CD4-positive, alpha-beta T cell treated with Interleukin-17A for 4 hours (primary cell): ENCODE data around the gene MYBPH.

Source experiments
- DNase-seq: peaks from one replicate; pipeline ENCODE4 v3.0.0-alpha.2; 2020; ENCODE audit warnings: mixed read lengths

Gene MYBPH

DNA sequence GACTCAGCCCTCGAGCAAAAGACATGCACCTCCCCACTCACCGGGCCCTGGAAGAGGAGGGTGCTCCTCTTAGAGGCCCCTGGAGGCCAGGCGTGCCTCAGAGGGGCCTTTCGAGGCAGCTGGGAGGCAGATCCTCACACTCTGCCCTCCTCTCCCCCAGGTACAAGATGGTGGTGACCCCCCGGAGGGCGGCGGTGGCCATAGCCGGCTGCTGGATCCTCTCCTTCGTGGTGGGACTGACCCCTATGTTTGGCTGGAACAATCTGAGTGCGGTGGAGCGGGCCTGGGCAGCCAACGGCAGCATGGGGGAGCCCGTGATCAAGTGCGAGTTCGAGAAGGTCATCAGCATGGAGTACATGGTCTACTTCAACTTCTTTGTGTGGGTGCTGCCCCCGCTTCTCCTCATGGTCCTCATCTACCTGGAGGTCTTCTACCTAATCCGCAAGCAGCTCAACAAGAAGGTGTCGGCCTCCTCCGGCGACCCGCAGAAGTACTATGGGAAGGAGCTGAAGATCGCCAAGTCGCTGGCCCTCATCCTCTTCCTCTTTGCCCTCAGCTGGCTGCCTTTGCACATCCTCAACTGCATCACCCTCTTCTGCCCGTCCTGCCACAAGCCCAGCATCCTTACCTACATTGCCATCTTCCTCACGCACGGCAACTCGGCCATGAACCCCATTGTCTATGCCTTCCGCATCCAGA is 10.4 kb downstream of the MYBPH start:
- no peak for DNase-seq

DNA sequence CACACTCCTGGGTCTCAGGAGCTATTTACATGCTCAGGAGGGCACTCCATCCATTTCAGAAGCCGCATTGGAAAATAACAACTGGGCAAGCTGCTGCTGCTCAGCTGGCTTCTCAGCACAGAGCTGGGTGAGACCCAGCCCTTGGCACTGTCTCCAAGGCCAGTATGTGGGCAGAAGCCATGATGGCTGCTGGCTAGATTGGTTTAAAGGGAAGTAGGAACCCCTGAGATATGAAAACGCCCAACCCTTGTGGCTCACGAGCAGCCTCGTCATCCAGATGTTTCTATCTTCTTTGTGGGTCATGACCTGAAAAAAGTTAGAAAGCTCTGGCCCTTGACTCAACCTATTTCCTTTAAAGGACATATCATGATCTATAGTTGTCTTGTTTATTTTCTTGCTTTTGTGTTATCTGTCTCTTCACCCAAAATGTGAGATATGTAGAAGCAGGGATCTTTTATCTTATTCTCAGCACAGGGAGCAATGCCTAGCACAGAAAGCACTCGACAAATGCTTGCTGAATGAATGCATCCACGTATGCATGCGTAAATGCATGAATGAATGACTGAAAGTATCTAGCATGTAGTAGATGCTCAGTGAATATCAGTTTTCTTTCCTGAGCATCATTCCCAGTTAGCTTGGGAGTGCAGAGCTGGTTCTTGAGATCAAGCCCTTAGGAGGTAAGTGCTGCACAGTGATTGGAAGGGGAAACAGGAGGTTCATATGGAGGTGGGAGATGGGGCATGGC is 11.6 kb downstream of the MYBPH start:
- no peak for DNase-seq

DNA sequence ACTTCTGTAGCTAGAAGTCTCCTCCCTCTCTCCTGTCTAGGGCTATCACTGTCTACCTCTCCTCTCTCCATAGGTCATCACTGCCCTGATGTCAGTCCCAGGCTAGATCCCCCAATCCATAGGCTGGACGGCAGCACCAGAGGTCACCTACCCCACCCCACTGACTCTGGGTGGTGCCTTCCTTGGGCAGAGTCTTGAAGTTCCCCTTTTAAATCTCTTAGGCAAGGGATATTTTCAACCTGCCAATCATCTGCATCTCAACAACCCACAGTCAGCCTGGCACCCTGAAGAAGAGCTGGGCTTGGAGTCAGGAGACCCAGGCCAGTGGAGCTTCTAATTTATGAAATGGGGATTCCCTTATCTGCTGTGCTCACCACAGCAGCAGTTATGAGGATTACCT is 13.2 kb downstream of the MYBPH start:
- DNase-seq = no peak

DNA sequence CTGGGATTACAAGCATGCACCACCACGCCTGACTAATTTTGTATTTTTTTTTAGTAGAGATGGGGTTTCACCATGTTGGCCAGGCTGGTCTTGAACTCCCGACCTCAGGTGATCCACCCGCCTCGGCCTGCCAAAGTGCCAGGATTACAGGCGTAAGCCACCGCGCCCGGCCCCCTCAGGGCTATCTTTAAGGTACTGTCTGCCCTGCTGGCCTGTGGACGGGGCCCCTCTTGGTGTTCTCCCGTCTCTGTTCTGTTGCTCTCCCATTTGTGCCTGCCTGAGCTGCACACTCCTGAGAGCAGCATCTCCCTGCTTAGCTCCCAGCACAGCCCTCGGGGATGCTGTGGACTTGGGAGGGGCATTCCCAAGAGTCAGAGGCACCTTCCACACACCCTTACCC is 13.9 kb downstream of the MYBPH start:
- DNase-seq = no peak

DNA sequence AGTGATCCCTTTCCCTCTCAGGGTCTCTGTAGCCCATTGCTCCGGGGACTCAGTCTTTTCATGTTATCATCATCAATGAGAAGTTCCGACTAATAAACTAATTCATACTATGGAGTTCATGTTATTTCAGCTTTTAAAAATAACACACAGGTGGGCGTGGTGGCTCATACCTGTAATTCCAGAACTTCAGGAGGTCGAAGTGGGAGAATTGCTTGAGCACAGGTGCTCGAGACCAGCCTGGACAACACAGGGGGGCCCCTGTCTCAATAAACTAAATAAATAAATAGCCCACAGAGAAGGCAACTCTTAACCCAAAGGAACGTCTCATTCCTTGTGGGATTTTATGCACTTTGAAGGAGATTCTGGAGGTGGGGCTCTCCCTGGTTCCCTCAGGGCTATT is 14.5 kb downstream of the MYBPH start:
- DNase-seq = no peak

DNA sequence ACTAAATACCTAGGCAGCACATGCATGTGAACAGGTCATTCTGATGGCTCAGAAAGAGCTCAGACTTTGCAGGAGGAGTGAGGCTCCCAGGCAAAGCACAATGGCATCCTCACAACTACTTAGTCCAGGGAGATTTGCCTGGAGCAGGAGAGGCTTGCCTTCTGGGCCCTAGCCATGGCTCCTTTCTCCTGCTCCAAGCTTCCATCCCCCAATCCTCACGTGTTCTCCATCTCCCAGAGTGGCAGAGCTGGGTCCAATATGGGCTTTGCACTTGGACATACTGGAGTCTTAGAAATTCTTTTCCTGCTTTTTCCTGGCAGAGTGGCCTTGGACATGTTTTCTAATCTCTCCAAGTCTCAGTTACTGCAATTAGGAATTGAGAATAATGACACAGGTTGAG is 15.8 kb downstream of the MYBPH start:
- no peak for DNase-seq

DNA sequence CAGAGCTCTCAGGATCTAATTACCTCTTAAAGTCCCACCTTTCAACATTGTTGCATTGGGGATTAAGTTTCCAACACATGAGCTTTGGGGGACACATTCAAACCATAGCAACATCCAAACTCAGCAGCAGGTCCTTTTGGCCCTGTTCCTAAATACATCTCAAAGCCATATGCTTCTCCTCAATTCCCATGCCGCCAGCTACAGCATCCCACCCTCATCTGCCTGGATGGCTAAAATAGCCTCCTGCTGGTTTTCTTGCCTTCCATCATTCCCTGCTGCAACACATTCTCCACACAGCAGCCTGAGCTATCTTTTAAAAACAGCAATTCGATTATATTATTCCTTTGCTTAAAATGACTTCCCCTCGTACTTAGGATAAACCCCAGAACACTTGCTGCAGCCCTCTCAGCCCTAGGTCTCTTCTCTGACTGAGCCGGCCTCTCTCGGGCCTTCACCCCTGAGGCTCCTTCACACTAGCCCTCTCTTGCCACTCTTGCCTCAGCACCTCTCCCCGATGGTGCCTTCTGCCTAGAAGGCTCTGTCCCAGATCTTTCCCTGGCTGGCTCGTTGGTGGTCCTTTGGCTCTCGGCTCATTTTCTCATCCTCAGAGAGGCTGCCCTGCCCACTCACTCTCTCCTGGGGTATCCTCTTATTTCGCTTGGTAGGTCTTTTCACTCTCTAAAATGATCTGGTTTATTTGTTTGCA is 16.5 kb downstream of the MYBPH start:
- no peak for DNase-seq

DNA sequence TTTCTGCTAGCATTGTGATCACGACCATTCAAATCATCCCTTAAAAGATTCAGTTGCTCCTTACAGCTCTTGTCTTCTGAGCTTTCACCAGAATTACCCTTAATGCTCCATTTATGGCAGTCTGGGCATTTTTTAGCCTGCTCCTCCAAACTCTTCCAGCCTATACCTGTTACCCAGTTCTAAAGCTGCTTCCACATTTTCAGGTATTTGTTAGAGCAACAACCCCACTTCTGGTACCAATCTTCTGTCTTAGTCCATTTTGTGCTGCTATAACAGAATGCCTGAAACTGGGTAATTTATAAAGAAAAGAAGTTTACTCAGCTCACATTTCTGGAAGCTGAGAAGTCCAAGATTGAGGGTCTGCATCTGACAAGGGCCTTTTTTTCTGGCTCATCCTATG is 17.2 kb downstream of the MYBPH start:
- DNase-seq = no peak

DNA sequence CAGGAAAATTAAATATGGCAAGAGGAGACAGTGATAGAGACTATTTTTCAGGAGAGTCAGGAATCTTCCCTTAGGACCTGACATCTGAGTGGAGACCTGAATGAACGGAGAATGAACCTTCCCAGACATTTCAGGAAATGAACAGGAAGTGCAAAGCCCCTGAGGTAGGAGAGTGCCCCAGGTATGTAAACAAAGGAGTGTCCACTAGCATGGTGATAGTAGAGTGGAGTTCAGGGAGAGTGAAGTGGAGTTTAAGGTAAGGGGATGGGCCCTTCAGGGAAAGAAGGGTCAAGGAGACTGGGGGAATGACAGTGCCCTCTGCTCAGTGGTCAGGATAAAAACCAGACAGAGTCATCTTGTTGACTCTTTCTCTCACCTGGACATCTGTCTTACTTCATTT is 19.3 kb downstream of the MYBPH start:
- DNase-seq = no peak

DNA sequence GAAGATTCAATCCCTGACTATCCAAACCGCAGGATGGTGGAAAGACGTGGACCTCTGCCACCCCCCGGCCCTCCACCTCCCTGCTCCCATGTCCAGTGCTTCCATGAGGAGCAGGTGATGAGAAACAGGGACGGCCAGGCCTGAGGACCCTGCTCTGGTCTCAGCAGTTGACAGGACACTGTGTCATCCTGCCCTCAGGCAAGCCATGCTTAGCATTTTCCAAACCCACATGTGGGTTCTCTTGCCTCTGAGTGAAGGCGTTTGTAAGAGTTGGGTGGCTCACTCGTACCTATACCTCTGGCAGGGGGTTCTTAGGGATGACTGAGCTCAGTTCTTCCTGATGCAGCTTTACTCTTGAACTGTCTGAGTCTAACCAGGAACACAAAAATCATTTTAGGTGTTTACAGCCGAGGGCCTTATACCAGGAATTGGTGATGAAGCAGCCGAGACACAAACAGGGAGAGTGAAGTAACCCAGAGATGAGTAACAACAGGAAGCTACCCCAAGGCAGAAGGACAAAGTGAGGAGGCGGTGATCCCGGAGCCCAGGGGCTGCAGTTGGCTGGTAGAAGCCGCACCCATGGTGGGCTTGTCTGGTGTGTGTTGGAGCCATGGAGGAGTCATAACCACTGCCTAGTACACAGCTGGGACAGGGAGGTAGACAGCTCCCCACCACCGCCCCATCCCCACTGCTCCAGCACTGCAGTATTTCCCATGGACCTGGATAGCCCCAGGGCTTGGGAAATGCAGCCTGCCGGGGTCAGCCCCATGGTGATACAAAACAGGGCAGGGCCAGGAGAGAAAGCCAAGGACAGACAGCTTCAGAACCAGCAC is 21.4 kb downstream of the MYBPH start:
- no peak for DNase-seq

DNA sequence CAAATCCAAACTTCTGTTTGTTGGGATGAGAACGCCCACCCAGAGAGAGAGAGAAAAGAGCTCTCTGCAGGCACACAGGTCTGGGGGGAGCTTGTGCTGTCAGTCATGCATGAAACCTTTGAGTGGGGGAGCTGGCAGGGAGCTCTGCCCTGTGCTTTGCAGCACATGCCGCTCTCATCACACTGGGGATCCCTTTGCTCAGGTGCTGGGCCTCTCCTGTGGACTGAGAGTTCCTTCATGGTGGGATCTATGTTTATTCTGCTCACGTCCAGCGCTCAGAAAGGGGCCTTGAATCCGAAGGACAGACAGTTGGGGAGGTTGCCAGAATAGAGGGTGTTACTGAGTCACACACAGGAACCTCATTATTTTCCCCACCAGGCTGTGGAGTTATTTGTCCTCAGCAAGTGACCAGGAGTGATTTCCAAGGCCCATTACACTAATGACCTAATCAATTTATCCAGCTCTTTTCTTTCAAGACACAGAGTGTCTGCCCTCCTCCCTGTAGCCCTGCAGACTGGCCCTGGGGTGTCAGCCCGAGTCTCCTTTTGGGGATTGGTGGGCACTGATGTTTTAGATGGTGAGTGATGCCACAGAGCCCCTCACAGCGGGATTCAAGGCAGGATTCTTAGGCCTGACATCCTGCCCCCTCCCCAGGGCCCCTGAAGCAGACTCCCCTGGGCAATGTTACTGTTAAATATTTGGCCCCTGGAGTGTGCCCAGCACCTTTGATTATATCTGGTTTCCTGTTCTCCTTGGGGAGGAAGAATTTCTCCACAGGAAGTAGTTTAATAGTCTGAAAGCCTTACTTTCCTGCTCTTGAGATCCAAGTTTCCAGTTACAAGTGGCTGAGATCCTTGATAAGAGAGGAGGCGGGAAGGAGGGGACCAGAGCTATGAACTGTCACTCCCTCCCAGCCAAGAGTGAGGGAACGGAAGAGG is 22.3 kb downstream of the MYBPH start:
- DNase-seq = no peak

DNA sequence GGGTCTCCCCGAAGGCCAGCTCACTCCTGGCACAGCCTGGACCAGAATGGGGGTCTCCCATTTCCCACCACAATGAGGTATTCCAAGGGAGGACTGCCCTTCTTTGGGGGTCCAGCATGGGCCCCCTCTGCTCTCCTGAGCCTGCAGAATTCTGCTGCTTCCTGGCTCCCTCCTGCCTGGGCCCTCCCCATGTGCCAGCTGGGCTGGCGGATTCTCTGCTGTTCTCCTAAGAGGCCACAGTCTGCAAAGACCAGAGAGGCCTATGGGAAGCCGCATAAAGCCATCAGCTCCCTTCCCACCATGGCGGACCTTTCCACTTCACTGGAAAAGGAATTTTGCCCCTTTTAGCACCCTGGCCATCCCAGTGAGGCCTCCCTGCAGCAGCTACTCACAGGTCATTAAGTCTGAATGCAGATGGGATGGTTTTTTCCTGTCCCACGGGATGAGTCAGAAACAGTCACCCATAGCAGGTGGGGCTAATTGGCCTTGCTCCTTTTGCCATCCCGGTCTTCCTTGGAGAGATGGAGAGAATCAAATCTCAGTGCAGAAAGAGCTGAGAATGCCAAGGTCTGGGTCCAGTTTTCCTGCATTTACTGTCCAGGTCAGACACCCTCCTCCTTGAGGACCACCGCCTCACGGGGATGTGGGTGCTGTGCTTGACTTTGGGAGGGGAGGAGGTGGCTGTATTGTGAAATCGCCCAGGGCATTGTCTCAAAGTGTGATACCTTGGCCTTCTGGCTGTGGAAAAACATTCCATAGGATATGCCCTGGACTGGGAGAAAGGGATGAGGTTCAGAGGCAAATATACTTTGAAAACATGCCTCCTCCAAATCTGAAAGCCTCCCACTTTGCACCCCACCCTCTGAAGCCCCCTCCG is 23.2 kb downstream of the MYBPH start:
- DNase-seq = no peak

DNA sequence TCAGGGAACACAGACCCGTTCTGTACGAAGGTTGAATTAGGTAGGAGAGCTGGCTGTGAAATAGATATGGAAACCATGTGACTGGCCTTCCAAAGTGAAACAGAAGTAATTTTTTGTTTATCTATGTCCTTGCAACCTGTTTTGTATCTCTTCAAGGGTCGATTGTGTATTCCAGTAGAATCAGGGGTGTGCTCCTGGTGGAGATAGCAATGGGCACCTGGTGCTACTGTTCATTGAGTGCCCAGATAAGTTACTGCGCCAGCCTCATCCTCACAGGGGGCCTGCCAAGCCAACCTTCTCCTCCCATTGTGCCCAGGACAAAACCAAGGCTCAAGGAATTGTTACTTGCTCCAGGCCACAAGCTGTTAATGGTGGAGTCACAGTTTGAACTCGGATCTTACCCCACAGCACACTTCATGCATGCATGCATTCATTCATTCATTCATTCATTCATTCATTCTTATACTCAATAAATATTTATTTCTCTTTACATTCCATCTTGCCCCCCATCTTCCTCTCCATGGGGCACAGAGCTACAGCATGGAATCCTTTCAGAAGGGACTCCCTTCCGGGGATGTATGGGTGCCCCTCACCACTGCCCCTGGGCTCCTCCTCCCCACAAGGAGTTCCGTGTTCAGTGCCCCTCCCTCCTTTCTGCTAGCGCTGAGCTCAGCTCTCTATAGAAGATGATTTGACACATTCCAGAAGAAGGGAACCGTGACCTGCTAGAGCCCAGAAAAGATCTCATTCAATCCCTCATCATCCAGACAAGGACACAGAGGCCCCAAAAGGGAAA is 24.1 kb downstream of the MYBPH start:
- no peak for DNase-seq

DNA sequence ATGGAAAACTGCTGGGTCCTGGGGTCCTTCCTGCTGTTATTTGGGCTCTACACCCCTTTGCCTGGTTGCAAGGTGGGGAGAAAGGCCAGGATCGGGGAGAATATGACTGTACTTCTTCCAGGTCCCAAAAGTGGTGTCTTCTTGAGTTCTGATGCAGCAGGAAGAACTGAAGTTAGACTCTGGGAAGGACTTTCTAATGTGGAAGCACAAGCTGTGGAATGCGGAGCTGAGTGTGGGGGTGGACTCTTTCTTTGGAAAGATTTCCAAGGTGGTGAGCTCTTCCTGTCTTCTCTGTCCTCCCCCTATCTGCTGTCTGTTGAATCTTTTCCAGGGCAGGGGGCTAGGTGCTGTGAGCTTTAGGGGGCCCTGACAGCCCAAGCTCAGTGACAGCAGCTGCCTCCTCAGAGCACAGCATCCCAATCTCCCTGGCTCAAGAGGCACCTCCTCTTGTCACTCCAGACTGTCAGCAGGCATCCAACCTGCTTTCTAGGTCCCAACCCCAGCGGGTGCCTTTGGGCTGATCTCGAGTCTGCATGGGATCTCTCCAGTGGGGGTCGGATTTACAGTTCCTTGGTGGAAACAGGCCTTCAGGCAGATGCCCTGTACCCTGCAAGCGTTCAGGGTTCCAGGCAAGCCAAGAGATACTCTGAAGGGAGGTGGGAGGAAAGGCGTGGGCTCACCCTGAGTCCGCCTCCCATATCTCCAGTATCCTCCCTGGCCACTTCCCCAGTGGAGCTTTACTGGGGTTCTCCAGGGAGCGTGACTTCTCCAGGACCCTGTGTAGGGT is 24.9 kb downstream of the MYBPH start:
- DNase-seq = no peak

DNA sequence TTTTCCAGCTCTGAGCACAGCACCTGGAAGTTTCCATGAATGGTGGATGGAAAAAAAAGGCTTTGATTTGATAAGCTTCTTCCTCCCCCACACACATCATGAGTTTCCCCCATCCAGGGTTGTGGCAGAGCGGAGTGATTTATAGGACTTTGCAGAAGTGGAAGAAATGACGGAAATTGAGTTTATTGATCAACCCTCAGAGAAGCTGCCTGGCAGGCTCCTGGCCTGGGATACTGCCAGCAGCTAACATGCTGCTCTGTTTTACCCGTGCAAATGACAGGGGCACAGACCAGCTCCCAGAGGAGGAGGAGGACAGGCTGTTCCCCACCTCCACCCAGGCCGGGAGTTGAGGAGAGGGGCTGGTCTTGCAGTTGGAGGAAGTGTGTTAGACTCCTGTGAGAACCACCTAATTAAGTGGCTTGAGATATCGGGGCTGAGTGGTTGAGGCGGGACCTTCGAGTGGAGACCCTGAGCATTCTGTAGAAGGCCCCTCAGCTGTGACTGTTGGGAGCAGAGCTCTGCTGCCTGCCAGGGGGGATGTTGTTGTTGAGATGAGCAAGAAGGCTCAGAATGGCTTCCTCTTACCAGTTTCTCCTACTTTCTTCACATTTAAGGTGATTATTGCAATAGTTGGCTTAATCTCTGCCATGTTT is 26.3 kb downstream of the MYBPH start:
- DNase-seq = no peak

DNA sequence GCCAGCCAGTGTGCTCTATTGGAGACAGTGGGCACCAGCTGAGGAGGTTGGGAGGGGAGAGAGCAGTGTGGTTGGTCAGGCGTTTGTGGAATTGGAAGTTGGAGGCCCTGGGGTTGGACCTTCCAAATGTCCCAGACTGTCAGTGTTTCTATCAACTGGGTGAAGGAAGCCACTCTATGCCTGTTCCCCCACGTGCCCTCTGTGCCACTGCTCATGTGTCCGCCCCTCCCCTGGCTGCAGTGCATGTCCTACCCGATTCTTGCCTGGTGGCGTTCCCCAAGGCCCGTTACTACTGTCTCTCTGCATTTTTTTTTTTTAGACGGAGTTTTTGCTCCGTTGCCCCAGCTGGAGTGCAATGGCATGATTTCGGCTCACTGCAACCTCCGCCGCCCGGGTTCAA is 27.0 kb downstream of the MYBPH start:
- DNase-seq = no peak

DNA sequence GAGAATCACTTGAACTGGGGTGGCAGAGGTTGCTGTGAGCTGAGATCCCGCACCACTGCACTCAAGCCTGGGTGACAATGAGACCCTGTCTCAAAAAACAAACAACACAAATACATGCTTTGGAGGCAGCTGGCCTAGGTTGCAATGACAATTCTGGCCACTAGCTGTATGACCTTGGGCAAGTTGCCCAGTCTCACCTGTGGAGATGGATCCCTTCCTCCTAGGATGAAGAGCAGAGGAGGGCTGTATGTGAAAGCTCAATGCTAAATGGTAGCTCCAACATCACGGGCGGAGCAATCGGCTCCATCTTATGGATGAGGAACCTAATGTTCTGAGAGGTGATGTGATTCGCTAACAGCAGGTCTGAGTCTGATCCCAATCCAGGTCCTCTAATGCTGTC is 27.5 kb downstream of the MYBPH start:
- DNase-seq = no peak

DNA sequence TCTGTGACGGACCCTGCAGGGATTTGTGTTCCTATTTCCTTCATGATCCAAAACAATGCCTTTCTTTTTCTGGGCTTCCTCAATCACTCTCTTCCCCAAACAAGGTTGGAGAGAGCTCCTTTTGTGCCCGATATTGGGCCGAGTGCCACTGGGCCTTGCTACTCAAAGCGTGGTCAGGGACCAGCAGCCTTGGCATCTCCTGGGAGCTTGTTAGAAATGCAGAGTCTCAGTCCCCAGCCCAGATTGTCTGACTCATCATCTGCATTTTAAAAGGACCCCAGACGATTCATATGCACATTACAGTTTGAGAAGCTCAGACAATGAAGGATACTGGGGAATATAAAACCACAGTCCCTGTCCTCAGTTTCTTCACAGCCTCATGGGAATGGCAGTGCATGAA is 28.2 kb downstream of the MYBPH start:
- DNase-seq = no peak

DNA sequence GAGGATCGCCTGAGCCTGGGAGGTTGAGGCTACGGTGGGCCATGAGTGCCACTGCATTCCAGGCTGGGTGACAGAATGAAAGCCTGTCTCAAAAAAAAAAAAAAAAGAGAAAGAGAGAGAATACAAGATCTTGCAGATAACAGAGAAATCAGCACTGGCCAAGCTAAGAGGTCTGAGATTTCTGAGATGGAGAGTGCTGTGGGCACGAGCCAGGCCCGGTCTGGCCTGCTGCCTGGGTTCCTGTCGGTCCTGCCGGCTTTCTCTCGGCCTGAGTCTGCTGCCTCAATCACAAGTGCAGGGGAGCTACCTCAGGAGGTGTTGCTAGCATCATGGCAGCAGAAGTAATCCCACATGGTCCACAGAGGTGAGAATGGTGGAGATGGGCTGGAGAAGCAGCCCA is 29.1 kb downstream of the MYBPH start:
- DNase-seq = no peak
